Measurements from ENCODE around the gene NAGS. TPM values are rescaled to one million over a fixed set of nuclear protein-coding genes. Genes with fewer than 3 reads are reported as not detected.
A peak's percentile ranks its signal among the peaks of the same experiment; 100 is the strongest.

The NAGS gene, protein sequence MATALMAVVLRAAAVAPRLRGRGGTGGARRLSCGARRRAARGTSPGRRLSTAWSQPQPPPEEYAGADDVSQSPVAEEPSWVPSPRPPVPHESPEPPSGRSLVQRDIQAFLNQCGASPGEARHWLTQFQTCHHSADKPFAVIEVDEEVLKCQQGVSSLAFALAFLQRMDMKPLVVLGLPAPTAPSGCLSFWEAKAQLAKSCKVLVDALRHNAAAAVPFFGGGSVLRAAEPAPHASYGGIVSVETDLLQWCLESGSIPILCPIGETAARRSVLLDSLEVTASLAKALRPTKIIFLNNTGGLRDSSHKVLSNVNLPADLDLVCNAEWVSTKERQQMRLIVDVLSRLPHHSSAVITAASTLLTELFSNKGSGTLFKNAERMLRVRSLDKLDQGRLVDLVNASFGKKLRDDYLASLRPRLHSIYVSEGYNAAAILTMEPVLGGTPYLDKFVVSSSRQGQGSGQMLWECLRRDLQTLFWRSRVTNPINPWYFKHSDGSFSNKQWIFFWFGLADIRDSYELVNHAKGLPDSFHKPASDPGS
- total RNA-seq (2021; ENCODE audit: unreplicated experiment), result 10.0 TPM
- polyA plus RNA-seq (2012), result 10.8 and 13.2 TPM in 2 replicates
- percentile 49 among the genes with signal in this experiment for Bru-seq, nascent RNA
- BruChase-seq, experiment 1, labeled RNA remaining after a 6-hour chase, result percentile 49 among the genes with signal in this experiment
- BruChase-seq, experiment 2, labeled RNA remaining after a 2-hour chase, result percentile 59 among the genes with signal in this experiment
- long read RNA-seq, transcript NAGS-201 (7 exons, 2,182 nt), result major isoform, 13 of 28 reads
- long read RNA-seq, partial matches to known transcripts, result 9 of 28 reads
- long read RNA-seq, other reads (novel, unspliced or antisense), result 6 of 28 reads

DNA sequence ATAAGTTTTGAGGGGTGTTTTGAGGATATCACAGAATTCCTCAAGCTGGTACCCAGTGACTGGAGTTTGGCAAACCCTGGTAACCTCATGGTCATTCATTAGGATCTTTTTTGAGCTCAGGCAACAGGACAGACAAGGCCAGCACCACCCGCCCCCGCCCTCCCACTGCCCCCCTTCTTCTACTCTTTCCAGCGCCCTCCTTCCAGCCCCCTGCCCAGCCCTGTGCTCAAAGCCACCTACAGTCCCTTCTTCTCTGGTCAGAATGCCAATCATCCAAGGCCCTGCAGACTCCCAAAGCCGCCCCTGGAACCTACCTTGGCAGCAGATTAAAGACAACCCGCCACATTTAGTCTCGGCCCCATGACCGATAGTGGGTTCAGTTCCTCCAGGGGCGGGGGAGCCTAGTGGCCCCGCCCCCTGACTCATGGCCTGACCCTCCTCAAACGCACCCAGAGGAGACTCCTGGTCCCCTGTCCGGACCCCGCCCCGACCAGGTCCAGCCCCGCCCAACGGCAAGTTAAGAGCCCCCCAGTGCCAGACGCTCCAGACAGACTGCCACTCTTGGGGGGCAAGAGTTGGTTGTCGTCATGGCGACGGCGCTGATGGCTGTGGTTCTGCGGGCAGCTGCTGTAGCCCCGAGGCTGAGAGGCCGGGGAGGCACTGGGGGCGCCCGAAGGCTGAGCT lies at the start of gene NAGS:
Gene NAGS (plus strand): TSS at position 546 of the 684 bp plus-strand sequence. CDS start 42 bp downstream, at position 588.
- H3K27ac ChIP-seq (ENCODE audit: low read depth, low read length), result peak within 1 kb of the TSS; percentile 83
- no peaks in the 10 kb centered on the region for H4K20me1 ChIP-seq (ENCODE audit: insufficient read depth)
- BruUV-seq (replicated peaks), result no TSS peak
- H3K4me3 ChIP-seq (replicated peaks in 1 of 2; ENCODE audit: low read depth in 1 of 2, low read length in 2 of 2), result peak within 1 kb of the TSS; percentile 87 to 92
- H3K9me2 ChIP-seq (ENCODE audit: insufficient read depth), result no peaks in the 10 kb centered on the region
- no peaks in the 10 kb centered on the region for H3K9me3 ChIP-seq (ENCODE audit: control insufficient read depth in 1 of 2, insufficient read depth in 1 of 2, low read depth in 1 of 2, low read length in 2 of 2)
- H3K4me1 ChIP-seq (ENCODE audit: control insufficient read depth in 1 of 2, insufficient read depth in 2 of 2, low read length in 2 of 2), result peaks cover 24 to 65% of the 10 kb centered on the region in 2 experiments
- H3K4me2 ChIP-seq (ENCODE audit: low read length), result peak within 1 kb of the TSS; percentile 99
- ChIA-PET RAD21 (ENCODE audit: low non-redundant PET in 1 of 2, low total read pairs in 2 of 2, uncharacterized antibody in 2 of 2, unreplicated experiment in 2 of 2) (no interaction called here), POLR2A (no interaction called here), CTCF (interaction anchor here (3.8 kb wide), 1 partner anchor 61 kb away, joined by 19 read pairs; no protein-coding TSS in a partner anchor)
- ATAC-seq (peak; percentile 43), DNase-seq (ENCODE audit: low read depth, low spot score) (no peak)
- H3K79me2 ChIP-seq (ENCODE audit: insufficient read depth, low read length), result peaks cover 32% of the 10 kb centered on the region; the same call in 1 of the 2 replicates
- H3K36me3 ChIP-seq (ENCODE audit: control insufficient read depth in 1 of 2, insufficient read depth in 2 of 2, low read length in 2 of 2), result peaks cover 10 to 20% of the 10 kb centered on the region in 2 experiments; a peak in 3 of 4 replicates
- intact Hi-C loops (cut with micrococcal nuclease), result no loop called here
- H2AFZ ChIP-seq (ENCODE audit: low read depth, low read length, poor library complexity, severe bottlenecking), result no peak within 1 kb of the TSS
- no peaks in the 10 kb centered on the region for H3K27me3 ChIP-seq (ENCODE audit: insufficient read depth, low read length)
- peak within 1 kb of the TSS; percentile 86 for H3K9ac ChIP-seq (ENCODE audit: low read length)
- TF ChIP-seq, protein P1, sequence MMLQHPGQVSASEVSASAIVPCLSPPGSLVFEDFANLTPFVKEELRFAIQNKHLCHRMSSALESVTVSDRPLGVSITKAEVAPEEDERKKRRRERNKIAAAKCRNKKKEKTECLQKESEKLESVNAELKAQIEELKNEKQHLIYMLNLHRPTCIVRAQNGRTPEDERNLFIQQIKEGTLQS (IDR thresholded peaks at IDR 0.05), result no peak
- TF ChIP-seq, protein P2, sequence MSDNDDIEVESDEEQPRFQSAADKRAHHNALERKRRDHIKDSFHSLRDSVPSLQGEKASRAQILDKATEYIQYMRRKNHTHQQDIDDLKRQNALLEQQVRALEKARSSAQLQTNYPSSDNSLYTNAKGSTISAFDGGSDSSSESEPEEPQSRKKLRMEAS (IDR thresholded peaks at IDR 0.05), result no peak
- TF ChIP-seq CEBPB (IDR thresholded peaks at IDR 0.05; ENCODE audit: low read depth) (no peak), FOSL1 (IDR thresholded peaks at IDR 0.05; ENCODE audit: low read depth) (no peak), ZNF274 (IDR thresholded peaks at IDR 0.05; ENCODE audit: low read depth, low read length) (no peak), JUND (IDR thresholded peaks at IDR 0.05) (no peak), EGR1 (IDR thresholded peaks at IDR 0.05; ENCODE audit: low read depth) (peak; percentile 57; the same call in 1 of the 2 replicates), POLR2A (IDR thresholded peaks at IDR 0.05; ENCODE audit: borderline replicate concordance, extremely low read depth, insufficient read depth, insufficient read length) (no peak), RAD21 (IDR thresholded peaks at IDR 0.05; ENCODE audit: low read depth) (no peak), EZH2 (IDR thresholded peaks at IDR 0.05) (no peak), POLR2AphosphoS5 (IDR thresholded peaks at IDR 0.05; ENCODE audit: low read depth, low read length) (peak; percentile 66; the same call in 1 of the 2 replicates), SP1 (IDR thresholded peaks at IDR 0.05; ENCODE audit: low read depth) (peak; percentile 38), TCF7L2 (IDR thresholded peaks at IDR 0.05; ENCODE audit: borderline replicate concordance, extremely low read depth, insufficient read depth, insufficient read length) (peak; percentile 90), EZH2phosphoT487 (IDR thresholded peaks at IDR 0.05; ENCODE audit: borderline replicate concordance) (no peak)
- TF ChIP-seq, protein P3, sequence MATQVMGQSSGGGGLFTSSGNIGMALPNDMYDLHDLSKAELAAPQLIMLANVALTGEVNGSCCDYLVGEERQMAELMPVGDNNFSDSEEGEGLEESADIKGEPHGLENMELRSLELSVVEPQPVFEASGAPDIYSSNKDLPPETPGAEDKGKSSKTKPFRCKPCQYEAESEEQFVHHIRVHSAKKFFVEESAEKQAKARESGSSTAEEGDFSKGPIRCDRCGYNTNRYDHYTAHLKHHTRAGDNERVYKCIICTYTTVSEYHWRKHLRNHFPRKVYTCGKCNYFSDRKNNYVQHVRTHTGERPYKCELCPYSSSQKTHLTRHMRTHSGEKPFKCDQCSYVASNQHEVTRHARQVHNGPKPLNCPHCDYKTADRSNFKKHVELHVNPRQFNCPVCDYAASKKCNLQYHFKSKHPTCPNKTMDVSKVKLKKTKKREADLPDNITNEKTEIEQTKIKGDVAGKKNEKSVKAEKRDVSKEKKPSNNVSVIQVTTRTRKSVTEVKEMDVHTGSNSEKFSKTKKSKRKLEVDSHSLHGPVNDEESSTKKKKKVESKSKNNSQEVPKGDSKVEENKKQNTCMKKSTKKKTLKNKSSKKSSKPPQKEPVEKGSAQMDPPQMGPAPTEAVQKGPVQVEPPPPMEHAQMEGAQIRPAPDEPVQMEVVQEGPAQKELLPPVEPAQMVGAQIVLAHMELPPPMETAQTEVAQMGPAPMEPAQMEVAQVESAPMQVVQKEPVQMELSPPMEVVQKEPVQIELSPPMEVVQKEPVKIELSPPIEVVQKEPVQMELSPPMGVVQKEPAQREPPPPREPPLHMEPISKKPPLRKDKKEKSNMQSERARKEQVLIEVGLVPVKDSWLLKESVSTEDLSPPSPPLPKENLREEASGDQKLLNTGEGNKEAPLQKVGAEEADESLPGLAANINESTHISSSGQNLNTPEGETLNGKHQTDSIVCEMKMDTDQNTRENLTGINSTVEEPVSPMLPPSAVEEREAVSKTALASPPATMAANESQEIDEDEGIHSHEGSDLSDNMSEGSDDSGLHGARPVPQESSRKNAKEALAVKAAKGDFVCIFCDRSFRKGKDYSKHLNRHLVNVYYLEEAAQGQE (IDR thresholded peaks at IDR 0.05; ENCODE audit: low read depth), result no peak
- TF ChIP-seq, protein P4, sequence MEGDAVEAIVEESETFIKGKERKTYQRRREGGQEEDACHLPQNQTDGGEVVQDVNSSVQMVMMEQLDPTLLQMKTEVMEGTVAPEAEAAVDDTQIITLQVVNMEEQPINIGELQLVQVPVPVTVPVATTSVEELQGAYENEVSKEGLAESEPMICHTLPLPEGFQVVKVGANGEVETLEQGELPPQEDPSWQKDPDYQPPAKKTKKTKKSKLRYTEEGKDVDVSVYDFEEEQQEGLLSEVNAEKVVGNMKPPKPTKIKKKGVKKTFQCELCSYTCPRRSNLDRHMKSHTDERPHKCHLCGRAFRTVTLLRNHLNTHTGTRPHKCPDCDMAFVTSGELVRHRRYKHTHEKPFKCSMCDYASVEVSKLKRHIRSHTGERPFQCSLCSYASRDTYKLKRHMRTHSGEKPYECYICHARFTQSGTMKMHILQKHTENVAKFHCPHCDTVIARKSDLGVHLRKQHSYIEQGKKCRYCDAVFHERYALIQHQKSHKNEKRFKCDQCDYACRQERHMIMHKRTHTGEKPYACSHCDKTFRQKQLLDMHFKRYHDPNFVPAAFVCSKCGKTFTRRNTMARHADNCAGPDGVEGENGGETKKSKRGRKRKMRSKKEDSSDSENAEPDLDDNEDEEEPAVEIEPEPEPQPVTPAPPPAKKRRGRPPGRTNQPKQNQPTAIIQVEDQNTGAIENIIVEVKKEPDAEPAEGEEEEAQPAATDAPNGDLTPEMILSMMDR (IDR thresholded peaks at IDR 0.05 in 2 of 3, conservative IDR thresholded peaks at IDR 0.05 in 1 of 3; ENCODE audit: borderline replicate concordance in 1 of 3, insufficient read depth in 1 of 3, low read depth in 2 of 3, low read length in 2 of 3), result no peak

All from HCT116 (cell line).